Transverse colon (tissue), 4 donors: Measurements from ENCODE around the gene NCR2. TPM values are rescaled to one million over a fixed set of nuclear protein-coding genes. Genes with fewer than 3 reads are reported as not detected.

Experiments
- DNase-seq: peaks from one replicate; pipeline ENCODE4 v3.0.0-alpha.2; 2019
- H3K27ac ChIP-seq, 4 donors: fragments of 200-600 bp; sonication (generic); 2 replicates each; pipeline ENCODE4 v1.5.1; 2016 to 2018; ENCODE audit warnings: inconsistent platforms in 4 of 4
- H3K27me3 ChIP-seq: fragments of 200-600 bp; sonication (generic); 2 replicates; pipeline ENCODE4 v1.5.1; 2017; ENCODE audit warnings: inconsistent platforms
- H3K36me3 ChIP-seq, 4 donors: fragments of 200-600 bp; sonication (generic); 2 replicates each; pipeline ENCODE4 v1.5.1; 2017 to 2019; ENCODE audit warnings: inconsistent platforms in 4 of 4
- H3K4me1 ChIP-seq, 4 donors: fragments of 200-600 bp; sonication (generic); 2 replicates each; pipeline ENCODE4 v1.5.1; 2017 to 2020; ENCODE audit warnings: inconsistent platforms in 4 of 4
- H3K4me3 ChIP-seq, 4 donors: fragments of 200-600 bp; sonication (generic); 1 replicate in 1 of 4; 2 replicates in 3 of 4; pipeline versions ENCODE4 v1.5.1 to v1.6.1; 2017 to 2019; ENCODE audit warnings: inconsistent platforms in 4 of 4
- H3K9me3 ChIP-seq, 2 donors: fragments of 200-600 bp; sonication (generic); 2 replicates each; pipeline ENCODE4 v1.5.1; 2017 to 2019; ENCODE audit warnings: inconsistent platforms in 2 of 2
- CTCF ChIP-seq, 5 experiments: fragments of 200-600 bp in 3 of 5; fragments of 450-650 bp in 2 of 5; sonication (generic) in 3 of 5; IDR thresholded peaks; 1 replicate in 2 of 5; 2 replicates in 3 of 5; pipeline ENCODE4 v1.5.1; 2016 to 2017; ENCODE audit warnings: antibody characterized with exemption in 5 of 5, inconsistent platforms in 3 of 5, mild to moderate bottlenecking in 2 of 5, moderate library complexity in 1 of 5
- EP300 ChIP-seq: sonication (generic); formaldehyde crosslinking; IDR thresholded peaks from one replicate; pipeline ENCODE4 v1.6.1; 2017; ENCODE audit warnings: antibody characterized with exemption, low read depth
- POLR2A ChIP-seq: fragments of 450-650 bp; IDR thresholded peaks from one replicate; pipeline ENCODE4 v1.6.1; 2016; ENCODE audit warnings: antibody characterized with exemption, mild to moderate bottlenecking, moderate library complexity
- POLR2AphosphoS5 ChIP-seq, 3 donors: sonication (generic); formaldehyde crosslinking; IDR thresholded peaks; one replicate each; pipeline ENCODE4 v1.6.1; 2016; ENCODE audit warnings: antibody characterized with exemption in 3 of 3
- WGBS, 2 donors: methylation state at CpG; one replicate each; pipeline ENCODE4 v1.1.5; 2018; ENCODE audit warnings: low coverage in 1 of 2; 5-methylcytosine and 5-hydroxymethylcytosine counted together
- in situ Hi-C, 4 donors: fragments of 200-750 bp; cut with MboI; loops; one replicate each; pipeline versions ENCODE4 v1.15.0 to v1.15.1; 2017; ENCODE audit warnings: low sequenced_read_pairs in 3 of 4, low pct_ligation_motif_present in 1 of 4, low pct_unique_long_range_greater_than_20kb in 1 of 4
- intact Hi-C: fragments of 100-400 bp; cut with DNase I; formaldehyde crosslinking; loops from one replicate; pipeline ENCODE4 v1.15.1; 2023; ENCODE audit warnings: low total_unique reads
- total RNA-seq, 4 donors: library from RNA; depleted of rRNA; stranded (reverse); fragments of >200 nt; gene quantifications; one replicate each; pipeline ENCODE4 v1.1.0, GENCODE V29; 2016

The NCR2 gene
- total RNA-seq, 4 donors from 2014 or later = not detected

- TF ChIP-seq EP300 (no peak), CTCF (IDR thresholded peaks at IDR 0.05) (no peak)
- no peak for DNase-seq
- Histone ChIP-seq H3K27me3 (peaks cover 9% of the 10 kb centered on the region), H3K36me3 (no peaks in the 10 kb centered on the region), H3K4me1 (no peaks in the 10 kb centered on the region), H3K9me3 (no peaks in the 10 kb centered on the region), H3K27ac (no peak overlapping the region), H3K4me3 (no peak overlapping the region)
- in situ Hi-C loops = no loop called here
- intact Hi-C loops = no loop called here
- WGBS, 2 donors = 56 to 72% methylated on average over 4 of the region's 4 CpGs
These were observed 2.3 kb downstream of the NCR2 start for GRCh38 chr6:41337709-41338108.

GRCh38 chr6:41338659-41339058, 3.3 kb downstream of the NCR2 start:
- no peak overlapping the region for H3K4me3 ChIP-seq
- intact Hi-C loops = no loop called here
- DNase-seq = no peak
- no peaks in the 10 kb centered on the region for H3K9me3 ChIP-seq
- 32 to 45% methylated on average over 4 of the region's 4 CpGs for WGBS, 2 donors
- in situ Hi-C loops = no loop called here
- peaks cover 9% of the 10 kb centered on the region for H3K27me3 ChIP-seq
- no peak overlapping the region for H3K27ac ChIP-seq
- no peak for TF ChIP-seq POLR2A
- TF ChIP-seq POLR2AphosphoS5 (IDR thresholded peaks at IDR 0.05) = no peak
- TF ChIP-seq CTCF (IDR thresholded peaks at IDR 0.05) = no peak
- no peak for TF ChIP-seq EP300
- no peaks in the 10 kb centered on the region for H3K36me3 ChIP-seq
- H3K4me1 ChIP-seq = no peaks in the 10 kb centered on the region

- TF ChIP-seq POLR2A (no peak), POLR2AphosphoS5 (IDR thresholded peaks at IDR 0.05) (no peak), EP300 (no peak), CTCF (IDR thresholded peaks at IDR 0.05) (no peak)
- peaks cover 5% of the 10 kb centered on the region for H3K27me3 ChIP-seq
- no peak overlapping the region for H3K4me3 ChIP-seq
- WGBS, 2 donors = 98% methylated on average over 8 of the region's 8 CpGs; no CpG with 5 or more reads in 1 of the 2 donors
- H3K36me3 ChIP-seq = no peaks in the 10 kb centered on the region
- intact Hi-C loops (no loop called here), in situ Hi-C loops (no loop called here)
- H3K9me3 ChIP-seq = no peaks in the 10 kb centered on the region
- H3K27ac ChIP-seq = no peak overlapping the region
- DNase-seq = no peak
- no peaks in the 10 kb centered on the region for H3K4me1 ChIP-seq
These were observed 6.2 kb downstream of the NCR2 start for GRCh38 chr6:41341580-41341979.

GRCh38 chr6:41342241-41342640, 6.8 kb downstream of the NCR2 start:
- Histone ChIP-seq H3K27ac (no peak overlapping the region), H3K9me3 (no peaks in the 10 kb centered on the region), H3K4me3 (no peak overlapping the region), H3K27me3 (peaks cover 5% of the 10 kb centered on the region), H3K4me1 (no peaks in the 10 kb centered on the region), H3K36me3 (no peaks in the 10 kb centered on the region)
- in situ Hi-C loops (no loop called here), intact Hi-C loops (no loop called here)
- TF ChIP-seq EP300 = no peak
- TF ChIP-seq POLR2AphosphoS5 (IDR thresholded peaks at IDR 0.05) = no peak
- TF ChIP-seq CTCF (IDR thresholded peaks at IDR 0.05) = no peak
- TF ChIP-seq POLR2A = no peak
- DNase-seq = no peak
- 47% methylated on average over 1 of the region's 1 CpG; no CpG with 5 or more reads in 1 of the 2 donors for WGBS, 2 donors
